Ovary (tissue), 9 donors: ENCODE results near the gene FERMT2. TPM values are rescaled to one million over a fixed set of nuclear protein-coding genes. Genes with fewer than 3 reads are reported as not detected.

Experiments used
- DNase-seq, 5 donors: peaks; one replicate each; pipeline ENCODE4 v3.0.0-alpha.2; 2019 to 2020
- H3K27ac ChIP-seq, 2 donors: fragments of 200-600 bp; one replicate each; pipeline versions ENCODE4 v1.5.1 to v1.8.0; 2019 to 2022
- H3K27me3 ChIP-seq: fragments of 200-600 bp; one replicate; pipeline ENCODE4 v1.8.0; 2022
- H3K36me3 ChIP-seq: fragments of 200-600 bp; sonication (generic); one replicate; pipeline ENCODE4 v1.5.1; 2019
- H3K4me1 ChIP-seq: one replicate; pipeline ENCODE4 v1.8.1; 2013; ENCODE audit warnings: mild to moderate bottlenecking, moderate library complexity; ENCODE audit not compliant: insufficient read depth
- H3K4me3 ChIP-seq: fragments of 200-600 bp; sonication (generic); one replicate; pipeline ENCODE4 v1.5.1; 2017
- H3K9me3 ChIP-seq, 2 donors: fragments of 200-600 bp in 1 of 2; sonication (generic) in 1 of 2; one replicate each; pipeline versions ENCODE4 v1.5.1 to v1.8.1; 2013 to 2019; ENCODE audit warnings: mild to moderate bottlenecking in 1 of 2, moderate library complexity in 1 of 2
- EP300 ChIP-seq: sonication (generic); formaldehyde crosslinking; IDR thresholded peaks from one replicate; pipeline ENCODE4 v1.6.1; 2017; ENCODE audit warnings: antibody characterized with exemption
- POLR2A ChIP-seq: fragments of 450-650 bp; IDR thresholded peaks from one replicate; pipeline ENCODE4 v1.6.1; 2017; ENCODE audit warnings: antibody characterized with exemption, mild to moderate bottlenecking, moderate library complexity
- WGBS, 3 donors: extraction: QIAGEN DNeasy Blood & Tissue Kit in 1 of 3; methylation state at CpG; one replicate each; pipeline versions ENCODE4 v1.1.5 to v1.1.7; 2013 to 2017; 5-methylcytosine and 5-hydroxymethylcytosine counted together
- intact Hi-C, 4 donors: fragments of 100-400 bp; cut with DNase I; formaldehyde crosslinking; loops; one replicate each; pipeline versions ENCODE4 v1.11.0 to v1.15.1; 2022 to 2023
- polyA plus RNA-seq, 2 donors: library from polyadenylated mRNA; stranded (reverse); fragments of 200-250 nt in 1 of 2; fragments of 350-450 nt in 1 of 2; fragmentation: Illumina TruSeq in 1 of 2; extraction: RNeasy Lipid Tissue Mini Kit (QIAGEN cat#74804) in 1 of 2; gene quantifications; one replicate each; pipeline ENCODE4 v1.2.3, GENCODE V29; 2013 to 2014
- total RNA-seq, 7 donors: library from RNA; depleted of rRNA in 2 of 7; stranded (reverse); fragments of >200 nt in 2 of 7; fragmentation: NEBNext Ultra II Directional in 3 of 7; extraction: Animal tissue kit (Norgen Biotek cat#: 25700) in 3 of 7; gene quantifications; one replicate each; pipeline versions ENCODE4 v1.1.0 to v1.2.4, GENCODE V29; 2016 to 2023
- TF ChIP-seq, protein P1 (sequence below), 3 donors: fragments of 450-650 bp in 2 of 3; fragments of 200-600 bp in 1 of 3; IDR thresholded peaks; one replicate each; pipeline versions ENCODE4 v1.5.1 to v1.8.0; 2016 to 2022; ENCODE audit warnings: antibody characterized with exemption in 3 of 3, mild to moderate bottlenecking in 1 of 3
- donor health status: DM: no; HTN: no; CAD: no; lungs with moderate emphysema.
- donor health status: DM: no; HTN: no; CAD: no.
- donor health status: Bipolar disorder and iron deficiency.
- donor health status: DM: yes; HTN: yes; CAD: no.
- donor health status: DM: no; HTN: no; CAD: no.
- donor health status: DM: yes; HTN: yes; CAD: no.

FERMT2 gene
- total and polyA plus RNA-seq, 9 donors: 64.3 to 138 (median 98.4) TPM

GRCh38 chr14:52877628-52878027 is 73.2 kb downstream of the FERMT2 start:
- intact Hi-C loops: no loop called here

GRCh38 chr14:52876806-52877205 is 74.0 kb downstream of the FERMT2 start:
- Histone ChIP-seq H3K9me3 (no peaks in the 10 kb centered on the region), H3K27me3 (no peaks in the 10 kb centered on the region), H3K4me1 (peaks cover 4% of the 10 kb centered on the region), H3K4me3 (no peak overlapping the region), H3K36me3 (no peaks in the 10 kb centered on the region), H3K27ac (no peak overlapping the region)
- no peak for DNase-seq
- 79 to 80% (median 80%) methylated on average over 2 of the region's 2 CpGs for WGBS, 3 donors
- intact Hi-C loops: no loop called here
- TF ChIP-seq POLR2A: no peak
- no peak for TF ChIP-seq EP300
- TF ChIP-seq, protein P1, sequence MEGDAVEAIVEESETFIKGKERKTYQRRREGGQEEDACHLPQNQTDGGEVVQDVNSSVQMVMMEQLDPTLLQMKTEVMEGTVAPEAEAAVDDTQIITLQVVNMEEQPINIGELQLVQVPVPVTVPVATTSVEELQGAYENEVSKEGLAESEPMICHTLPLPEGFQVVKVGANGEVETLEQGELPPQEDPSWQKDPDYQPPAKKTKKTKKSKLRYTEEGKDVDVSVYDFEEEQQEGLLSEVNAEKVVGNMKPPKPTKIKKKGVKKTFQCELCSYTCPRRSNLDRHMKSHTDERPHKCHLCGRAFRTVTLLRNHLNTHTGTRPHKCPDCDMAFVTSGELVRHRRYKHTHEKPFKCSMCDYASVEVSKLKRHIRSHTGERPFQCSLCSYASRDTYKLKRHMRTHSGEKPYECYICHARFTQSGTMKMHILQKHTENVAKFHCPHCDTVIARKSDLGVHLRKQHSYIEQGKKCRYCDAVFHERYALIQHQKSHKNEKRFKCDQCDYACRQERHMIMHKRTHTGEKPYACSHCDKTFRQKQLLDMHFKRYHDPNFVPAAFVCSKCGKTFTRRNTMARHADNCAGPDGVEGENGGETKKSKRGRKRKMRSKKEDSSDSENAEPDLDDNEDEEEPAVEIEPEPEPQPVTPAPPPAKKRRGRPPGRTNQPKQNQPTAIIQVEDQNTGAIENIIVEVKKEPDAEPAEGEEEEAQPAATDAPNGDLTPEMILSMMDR (IDR thresholded peaks at IDR 0.05): no peak

More at GRCh38 chr14:52877628-52878027, 73.2 kb downstream of the FERMT2 start:
- DNase-seq: no peak
- peaks cover 4% of the 10 kb centered on the region for H3K4me1 ChIP-seq
- no peak overlapping the region for H3K4me3 ChIP-seq
- H3K36me3 ChIP-seq: no peaks in the 10 kb centered on the region
- H3K9me3 ChIP-seq: no peaks in the 10 kb centered on the region
- no peak overlapping the region for H3K27ac ChIP-seq
- TF ChIP-seq EP300 (no peak), POLR2A (no peak)
- TF ChIP-seq, protein P1 (IDR thresholded peaks at IDR 0.05): no peak
- 24 to 28% (median 26%) methylated on average over 2 of the region's 2 CpGs for WGBS, 3 donors
- H3K27me3 ChIP-seq: no peaks in the 10 kb centered on the region

DNA sequence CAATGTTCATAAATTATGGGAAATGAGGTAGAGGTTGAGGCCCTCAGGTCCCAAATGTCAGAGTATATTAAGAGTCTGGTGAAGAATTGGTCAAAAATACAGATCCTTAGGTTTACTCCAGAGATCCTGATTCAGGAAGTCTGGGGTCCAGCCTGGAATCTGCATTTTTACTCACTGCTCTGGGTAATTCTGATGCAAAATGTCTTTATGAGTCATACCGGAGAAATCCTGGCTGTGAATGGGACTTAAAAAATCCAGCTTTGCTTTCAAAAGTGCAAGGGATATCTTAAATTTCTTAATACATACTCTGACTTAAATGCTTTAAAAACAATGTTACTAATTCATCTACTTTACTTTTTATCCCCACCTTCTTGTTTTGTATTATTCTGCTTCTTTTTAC is 74.5 kb downstream of the FERMT2 start:
- TF ChIP-seq, protein P1 (IDR thresholded peaks at IDR 0.05): no peak
- TF ChIP-seq EP300 (no peak), POLR2A (no peak)
- intact Hi-C loops: no loop called here
- Histone ChIP-seq H3K27ac (no peak overlapping the region), H3K36me3 (no peaks in the 10 kb centered on the region), H3K27me3 (no peaks in the 10 kb centered on the region), H3K4me1 (peaks cover 4% of the 10 kb centered on the region), H3K4me3 (no peak overlapping the region), H3K9me3 (no peaks in the 10 kb centered on the region)
- DNase-seq: no peak
- 74 to 86% (median 79%) methylated on average over 1 of the region's 1 CpG for WGBS, 3 donors

DNA sequence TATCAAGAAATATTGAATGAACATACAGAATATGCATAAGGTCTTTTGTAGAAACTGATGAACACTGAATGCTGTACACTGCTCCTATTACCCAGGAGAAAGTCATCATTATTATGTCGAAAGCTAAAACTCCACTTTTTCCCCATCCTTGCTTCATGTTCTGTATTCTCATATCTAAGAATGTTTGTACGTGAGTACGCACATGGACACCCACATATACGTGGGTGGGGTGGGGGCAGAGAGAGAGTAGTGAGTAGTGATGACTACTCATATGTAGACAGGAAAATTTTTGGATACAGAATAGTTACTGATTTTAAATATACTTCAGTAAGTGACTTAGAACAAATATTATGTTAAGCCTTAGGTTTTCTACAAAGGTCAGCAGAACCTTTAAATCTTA is 75.1 kb downstream of the FERMT2 start:
- intact Hi-C loops: no loop called here
- Histone ChIP-seq H3K4me1 (peaks cover 4% of the 10 kb centered on the region), H3K27me3 (no peaks in the 10 kb centered on the region), H3K27ac (no peak overlapping the region), H3K36me3 (no peaks in the 10 kb centered on the region), H3K9me3 (no peaks in the 10 kb centered on the region), H3K4me3 (no peak overlapping the region)
- TF ChIP-seq EP300 (no peak), POLR2A (no peak)
- TF ChIP-seq, protein P1 (IDR thresholded peaks at IDR 0.05): no peak
- DNase-seq: no peak
- WGBS, 3 donors: 82 to 86% (median 83%) methylated on average over 4 of the region's 4 CpGs
